OCI-LY7 (cell line): Measurements from ENCODE around the gene SMCO1. TPM values are rescaled to one million over a fixed set of nuclear protein-coding genes. Genes with fewer than 3 reads are reported as not detected.

Source experiments
- BruUV-seq: library from RNA; stranded (reverse); fragments of 400-500 nt; replicated peaks from 2 replicates; lab custom pipeline; 2021; lab: Mats Ljungman, UMichigan
- CTCF ChIA-PET: fragments of 300-600 bp; sonication (Branson Sonifier 250); formaldehyde crosslinking; loops from one replicate; lab custom pipeline; 2022; ENCODE audit warnings: antibody characterized with exemption; ENCODE audit not compliant: unreplicated experiment; lab: Charles Lee
- POLR2A ChIA-PET: fragments of 300-600 bp; sonication (Branson Sonifier 250); formaldehyde crosslinking; loops from one replicate; lab custom pipeline; 2022; ENCODE audit warnings: antibody characterized with exemption; lab: Charles Lee
- DNase-seq: peaks from one replicate; pipeline ENCODE4 v3.0.0-alpha.2; 2015; ENCODE audit warnings: low spot score
- H2AFZ ChIP-seq: fragments of 200-600 bp; sonication (generic), shearing (Covaris generic); 2 replicates; pipeline ENCODE4 v1.6.1; 2014; ENCODE audit warnings: mild to moderate bottlenecking, antibody characterized with exemption, low read length, moderate library complexity
- H3K27ac ChIP-seq: fragments of 200-600 bp; sonication (generic); 2 replicates; pipeline ENCODE4 v1.5.1; 2014; ENCODE audit warnings: mixed run types, low read depth, mild to moderate bottlenecking, moderate library complexity, low read length, inconsistent platforms; ENCODE audit not compliant: poor library complexity, severe bottlenecking
- H3K36me3 ChIP-seq: fragments of 200-600 bp; sonication (generic); 2 replicates; pipeline ENCODE4 v1.6.1; 2014; ENCODE audit warnings: mild to moderate bottlenecking, antibody characterized with exemption, low read length, moderate library complexity, mixed read lengths; ENCODE audit not compliant: insufficient read depth
- H3K4me1 ChIP-seq: fragments of 200-600 bp; sonication (generic); 2 replicates; pipeline ENCODE4 v1.5.1; 2014; ENCODE audit warnings: mild to moderate bottlenecking, low read length; ENCODE audit not compliant: insufficient read depth, poor library complexity, severe bottlenecking
- H3K4me2 ChIP-seq: fragments of 200-600 bp; sonication (generic); 2 replicates; pipeline ENCODE4 v1.6.1; 2014; ENCODE audit warnings: mild to moderate bottlenecking, low read length
- H3K4me3 ChIP-seq: fragments of 200-600 bp; sonication (generic); 2 replicates; pipeline ENCODE4 v1.5.1; 2014; ENCODE audit warnings: mild to moderate bottlenecking, low read depth, low read length; ENCODE audit not compliant: poor library complexity, severe bottlenecking
- H3K79me2 ChIP-seq: fragments of 200-600 bp; sonication (generic); 2 replicates; pipeline ENCODE4 v1.6.1; 2016; ENCODE audit warnings: low read depth, mild to moderate bottlenecking, low read length, moderate library complexity, mixed read lengths; ENCODE audit not compliant: insufficient read depth
- H3K9me2 ChIP-seq: fragments of 200-600 bp; sonication (generic); 2 replicates; pipeline ENCODE4 v1.6.1; 2016; ENCODE audit warnings: mild to moderate bottlenecking, low read length, mixed read lengths; ENCODE audit not compliant: insufficient read depth
- H3K9me3 ChIP-seq: fragments of 200-600 bp; sonication (generic); 2 replicates; pipeline ENCODE4 v1.6.1; 2014; ENCODE audit warnings: mild to moderate bottlenecking, mixed run types, low read length, mixed read lengths
- H4K20me1 ChIP-seq: fragments of 200-600 bp; sonication (generic); 2 replicates; pipeline ENCODE4 v1.6.1; 2014; ENCODE audit warnings: mild to moderate bottlenecking, antibody characterized with exemption, low read length, moderate library complexity, mixed read lengths; ENCODE audit not compliant: insufficient read depth
- EZH2phosphoT487 ChIP-seq: fragments of 200-600 bp; sonication (generic); IDR thresholded peaks from 2 replicates; pipeline ENCODE4 v1.6.1; 2018; ENCODE audit warnings: low read depth, borderline replicate concordance, mild to moderate bottlenecking, mixed run types, antibody characterized with exemption, low read length, moderate library complexity, mixed read lengths
- intact Hi-C: fragments of 100-400 bp; cut with micrococcal nuclease; formaldehyde crosslinking; loops from one replicate; pipeline ENCODE4 v1.10.0; 2022; ENCODE audit not compliant: unreplicated experiment
- total RNA-seq, 2 experiments: library from RNA; depleted of rRNA in 1 of 2; stranded (reverse); fragments of >200 nt in 1 of 2; shearing (Covaris generic) in 1 of 2; gene quantifications; 2 replicates each; pipeline ENCODE4 v1.2.3, GENCODE V29; 2014 to 2022
- TF ChIP-seq, protein P1 (sequence below): fragments of 200-600 bp; sonication (generic); conservative IDR thresholded peaks from 2 replicates; pipeline ENCODE4 v1.5.1; 2014; ENCODE audit warnings: mild to moderate bottlenecking, antibody characterized with exemption, low read length, moderate library complexity, mixed read lengths

SMCO1 gene
- total RNA-seq, 2 experiments from 2014 or later = not detected

DNA sequence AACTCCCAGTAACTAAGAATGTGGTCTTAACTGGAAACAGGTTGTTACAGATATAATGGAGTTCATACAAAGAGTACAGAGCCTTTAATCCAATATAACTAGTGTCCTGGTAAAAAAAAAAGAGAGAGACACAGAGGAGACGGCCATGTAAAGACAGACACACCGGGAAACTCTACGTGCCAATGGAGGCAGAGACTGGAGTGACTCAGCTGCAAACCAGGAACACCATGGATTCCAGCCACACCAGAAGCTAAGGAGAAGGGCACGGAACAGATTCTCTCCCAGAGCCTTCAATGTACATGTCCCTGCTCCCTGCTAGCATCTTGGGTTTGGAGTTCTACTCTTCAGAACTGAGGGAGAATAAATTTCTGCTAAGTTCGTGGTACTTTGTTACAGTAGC, 16.1 kb downstream of the SMCO1 start:
- no peak overlapping the region for H3K27ac ChIP-seq
- 0 out of 2 replicates have a peak, but pooled peaks cover 2% of the 10 kb centered on the region for H3K9me3 ChIP-seq
- peak overlapping the region; percentile 99; the same call in 1 of the 2 replicates for H3K4me2 ChIP-seq
- no peaks in the 10 kb centered on the region for H3K9me2 ChIP-seq
- no peak for TF ChIP-seq EZH2phosphoT487
- TF ChIP-seq, protein P1, sequence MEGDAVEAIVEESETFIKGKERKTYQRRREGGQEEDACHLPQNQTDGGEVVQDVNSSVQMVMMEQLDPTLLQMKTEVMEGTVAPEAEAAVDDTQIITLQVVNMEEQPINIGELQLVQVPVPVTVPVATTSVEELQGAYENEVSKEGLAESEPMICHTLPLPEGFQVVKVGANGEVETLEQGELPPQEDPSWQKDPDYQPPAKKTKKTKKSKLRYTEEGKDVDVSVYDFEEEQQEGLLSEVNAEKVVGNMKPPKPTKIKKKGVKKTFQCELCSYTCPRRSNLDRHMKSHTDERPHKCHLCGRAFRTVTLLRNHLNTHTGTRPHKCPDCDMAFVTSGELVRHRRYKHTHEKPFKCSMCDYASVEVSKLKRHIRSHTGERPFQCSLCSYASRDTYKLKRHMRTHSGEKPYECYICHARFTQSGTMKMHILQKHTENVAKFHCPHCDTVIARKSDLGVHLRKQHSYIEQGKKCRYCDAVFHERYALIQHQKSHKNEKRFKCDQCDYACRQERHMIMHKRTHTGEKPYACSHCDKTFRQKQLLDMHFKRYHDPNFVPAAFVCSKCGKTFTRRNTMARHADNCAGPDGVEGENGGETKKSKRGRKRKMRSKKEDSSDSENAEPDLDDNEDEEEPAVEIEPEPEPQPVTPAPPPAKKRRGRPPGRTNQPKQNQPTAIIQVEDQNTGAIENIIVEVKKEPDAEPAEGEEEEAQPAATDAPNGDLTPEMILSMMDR = no peak
- POLR2A ChIA-PET = no interaction called here
- no peak for DNase-seq
- no peak overlapping the region for H2AFZ ChIP-seq
- peaks cover 18% of the 10 kb centered on the region for H3K4me1 ChIP-seq
- no TSS peak for BruUV-seq
- H3K36me3 ChIP-seq = peaks cover 67% of the 10 kb centered on the region
- intact Hi-C loops = no loop called here
- H3K79me2 ChIP-seq = peaks cover 93% of the 10 kb centered on the region
- CTCF ChIA-PET = no interaction called here
- peak overlapping the region; percentile 80 for H3K4me3 ChIP-seq
- H4K20me1 ChIP-seq = peaks cover 27% of the 10 kb centered on the region

DNA sequence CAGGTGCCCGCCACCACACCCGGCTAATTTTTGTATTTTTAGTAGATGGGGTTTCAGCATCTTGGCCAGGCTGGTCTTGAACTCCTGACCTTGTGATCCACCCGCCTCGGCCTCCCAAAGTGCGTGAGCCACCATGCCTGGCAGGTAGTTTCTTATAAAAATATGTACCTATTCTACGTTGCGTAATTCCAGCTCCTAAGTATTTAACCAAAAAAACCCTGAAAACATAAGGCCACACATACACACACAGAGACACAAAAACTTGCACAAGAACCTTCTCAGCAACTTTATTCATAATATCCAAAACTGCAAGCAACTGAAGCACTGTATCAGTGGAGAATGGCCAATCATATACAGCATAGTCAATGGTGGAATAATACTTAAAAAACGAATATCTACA, 16.8 kb downstream of the SMCO1 start:
- ChIA-PET POLR2A (interaction anchor here (1.4 to 1.9 kb wide), 2 partner anchors 8 to 11 kb away, joined by 6 to 7 read pairs; no protein-coding TSS in a partner anchor), CTCF (no interaction called here)
- Histone ChIP-seq H2AFZ (no peak overlapping the region), H3K27ac (no peak overlapping the region), H3K79me2 (peaks cover 100% of the 10 kb centered on the region), H3K36me3 (peaks cover 71% of the 10 kb centered on the region), H4K20me1 (peaks cover 27% of the 10 kb centered on the region), H3K9me3 (0 out of 2 replicates have a peak, but pooled peaks cover 4% of the 10 kb centered on the region), H3K4me2 (no peak overlapping the region), H3K4me3 (no peak overlapping the region), H3K9me2 (no peaks in the 10 kb centered on the region), H3K4me1 (peaks cover 17% of the 10 kb centered on the region)
- no peak for DNase-seq
- intact Hi-C loops = no loop called here
- TF ChIP-seq EZH2phosphoT487 = no peak
- TF ChIP-seq, protein P1 = no peak
- BruUV-seq = no TSS peak

DNA sequence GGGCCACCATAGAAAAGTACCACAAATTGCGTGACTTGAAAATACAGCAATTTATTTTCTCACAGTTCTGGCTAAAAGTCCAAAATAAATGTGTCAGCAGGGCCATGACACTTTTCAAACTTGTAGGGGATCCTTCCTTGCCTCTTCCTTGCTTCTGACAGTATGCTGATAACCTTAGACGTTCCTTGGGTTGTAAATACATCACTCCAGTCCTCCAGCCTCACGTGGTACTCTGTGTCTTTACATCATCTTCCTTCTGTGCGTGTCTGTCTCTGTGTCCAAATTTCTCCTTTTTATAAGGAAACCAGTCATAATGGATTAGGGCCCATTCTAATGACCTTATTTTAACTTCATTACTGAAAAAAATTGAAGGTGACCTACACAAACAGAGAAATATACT, 19.0 kb downstream of the SMCO1 start:
- CTCF ChIA-PET = no interaction called here

More for the DNA sequence above, 19.0 kb downstream of the SMCO1 start:
- Histone ChIP-seq H3K9me3 (0 out of 2 replicates have a peak, but pooled peaks cover 4% of the 10 kb centered on the region), H3K79me2 (peaks cover 100% of the 10 kb centered on the region), H2AFZ (no peak overlapping the region), H3K36me3 (peaks cover 82% of the 10 kb centered on the region), H4K20me1 (peaks cover 20% of the 10 kb centered on the region), H3K4me3 (no peak overlapping the region), H3K27ac (no peak overlapping the region), H3K4me2 (no peak overlapping the region), H3K9me2 (no peaks in the 10 kb centered on the region), H3K4me1 (peaks cover 17% of the 10 kb centered on the region)
- no peak for TF ChIP-seq EZH2phosphoT487
- TF ChIP-seq, protein P1 = no peak
- POLR2A ChIA-PET = interaction anchor here (1.0 kb wide), 1 partner anchor 8 kb away, joined by 3 read pairs; no protein-coding TSS in a partner anchor
- no TSS peak for BruUV-seq
- intact Hi-C loops = no loop called here
- no peak for DNase-seq
